ENCODE data around the gene KDELR1. TPM values are rescaled to one million over a fixed set of nuclear protein-coding genes. Genes with fewer than 3 reads are reported as not detected.

Gene KDELR1
- total RNA-seq, 1 experiment from 2014 or later: 111 TPM

DNA sequence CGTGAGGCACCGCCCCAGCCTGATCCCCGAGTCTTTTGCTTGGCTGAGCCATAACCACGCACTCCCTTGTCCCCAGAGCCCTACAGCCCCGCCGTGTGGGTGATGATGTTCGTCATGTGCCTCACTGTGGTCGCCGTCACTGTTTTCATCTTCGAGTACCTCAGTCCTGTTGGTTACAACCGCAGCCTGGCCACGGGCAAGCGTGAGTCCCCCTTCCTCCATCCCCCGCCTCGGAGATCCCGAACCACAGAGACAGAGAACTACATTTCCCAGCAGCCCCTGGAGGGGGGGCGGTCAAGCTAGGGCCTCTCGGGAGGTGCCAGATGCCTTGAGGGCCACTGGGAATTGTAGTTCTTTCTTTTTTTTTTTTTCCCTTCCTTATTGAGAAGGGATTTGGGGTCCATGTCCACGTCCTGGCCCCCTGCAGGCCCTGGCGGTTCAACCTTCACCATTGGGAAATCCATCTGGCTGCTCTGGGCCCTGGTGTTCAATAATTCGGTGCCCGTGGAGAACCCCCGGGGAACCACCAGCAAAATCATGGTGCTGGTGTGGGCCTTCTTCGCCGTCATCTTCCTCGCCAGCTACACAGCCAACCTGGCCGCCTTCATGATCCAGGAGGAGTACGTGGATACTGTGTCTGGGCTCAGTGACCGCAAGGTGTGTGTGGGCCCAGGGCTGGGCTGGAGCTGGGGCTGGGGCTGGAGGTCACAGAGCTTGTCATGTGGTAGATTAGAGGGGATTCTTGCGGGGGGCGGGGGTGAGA, 28.0 kb upstream of the KDELR1 start:
- Histone ChIP-seq H3K27ac (ENCODE audit: low read length) (no peak overlapping the region), H3K27me3 (ENCODE audit: control insufficient read depth, insufficient read depth, low read length) (no peaks in the 10 kb centered on the region), H3K9me3 (ENCODE audit: control insufficient read depth, insufficient read depth, low read depth, low read length) (no peaks in the 10 kb centered on the region), H3K4me3 (ENCODE audit: low read depth in 2 of 2, low read length in 2 of 2) (no peak overlapping the region), H3K4me1 (ENCODE audit: control insufficient read depth, insufficient read depth, low read length) (no peaks in the 10 kb centered on the region), H3K36me3 (ENCODE audit: control insufficient read depth, insufficient read depth, low read length) (no peaks in the 10 kb centered on the region)
- ATAC-seq (peak; percentile 76; the same call in 1 of the 2 replicates), DNase-seq (ENCODE audit: low read depth, low spot score) (no peak)
- intact Hi-C loops (cut with micrococcal nuclease; ENCODE audit: unreplicated experiment) (no loop called here), in situ Hi-C loops (cut with HindIII; ENCODE audit: low pct_unique_long_range_greater_than_20kb, low sequenced_read_pairs) (no loop called here)
- TF ChIP-seq, protein P1, sequence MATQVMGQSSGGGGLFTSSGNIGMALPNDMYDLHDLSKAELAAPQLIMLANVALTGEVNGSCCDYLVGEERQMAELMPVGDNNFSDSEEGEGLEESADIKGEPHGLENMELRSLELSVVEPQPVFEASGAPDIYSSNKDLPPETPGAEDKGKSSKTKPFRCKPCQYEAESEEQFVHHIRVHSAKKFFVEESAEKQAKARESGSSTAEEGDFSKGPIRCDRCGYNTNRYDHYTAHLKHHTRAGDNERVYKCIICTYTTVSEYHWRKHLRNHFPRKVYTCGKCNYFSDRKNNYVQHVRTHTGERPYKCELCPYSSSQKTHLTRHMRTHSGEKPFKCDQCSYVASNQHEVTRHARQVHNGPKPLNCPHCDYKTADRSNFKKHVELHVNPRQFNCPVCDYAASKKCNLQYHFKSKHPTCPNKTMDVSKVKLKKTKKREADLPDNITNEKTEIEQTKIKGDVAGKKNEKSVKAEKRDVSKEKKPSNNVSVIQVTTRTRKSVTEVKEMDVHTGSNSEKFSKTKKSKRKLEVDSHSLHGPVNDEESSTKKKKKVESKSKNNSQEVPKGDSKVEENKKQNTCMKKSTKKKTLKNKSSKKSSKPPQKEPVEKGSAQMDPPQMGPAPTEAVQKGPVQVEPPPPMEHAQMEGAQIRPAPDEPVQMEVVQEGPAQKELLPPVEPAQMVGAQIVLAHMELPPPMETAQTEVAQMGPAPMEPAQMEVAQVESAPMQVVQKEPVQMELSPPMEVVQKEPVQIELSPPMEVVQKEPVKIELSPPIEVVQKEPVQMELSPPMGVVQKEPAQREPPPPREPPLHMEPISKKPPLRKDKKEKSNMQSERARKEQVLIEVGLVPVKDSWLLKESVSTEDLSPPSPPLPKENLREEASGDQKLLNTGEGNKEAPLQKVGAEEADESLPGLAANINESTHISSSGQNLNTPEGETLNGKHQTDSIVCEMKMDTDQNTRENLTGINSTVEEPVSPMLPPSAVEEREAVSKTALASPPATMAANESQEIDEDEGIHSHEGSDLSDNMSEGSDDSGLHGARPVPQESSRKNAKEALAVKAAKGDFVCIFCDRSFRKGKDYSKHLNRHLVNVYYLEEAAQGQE (IDR thresholded peaks at IDR 0.05; ENCODE audit: insufficient read depth in 1 of 2, low read depth in 2 of 2, low read length in 1 of 2): no peak
- TF ChIP-seq SIN3A (IDR thresholded peaks at IDR 0.05; ENCODE audit: borderline replicate concordance, insufficient read depth, low read depth, low read length) (no peak), TCF7L2 (IDR thresholded peaks at IDR 0.05; ENCODE audit: low read depth, low read length) (no peak), POLR2AphosphoS5 (IDR thresholded peaks at IDR 0.05; ENCODE audit: low read depth, low read length) (no peak)
- TF ChIP-seq, protein P2, sequence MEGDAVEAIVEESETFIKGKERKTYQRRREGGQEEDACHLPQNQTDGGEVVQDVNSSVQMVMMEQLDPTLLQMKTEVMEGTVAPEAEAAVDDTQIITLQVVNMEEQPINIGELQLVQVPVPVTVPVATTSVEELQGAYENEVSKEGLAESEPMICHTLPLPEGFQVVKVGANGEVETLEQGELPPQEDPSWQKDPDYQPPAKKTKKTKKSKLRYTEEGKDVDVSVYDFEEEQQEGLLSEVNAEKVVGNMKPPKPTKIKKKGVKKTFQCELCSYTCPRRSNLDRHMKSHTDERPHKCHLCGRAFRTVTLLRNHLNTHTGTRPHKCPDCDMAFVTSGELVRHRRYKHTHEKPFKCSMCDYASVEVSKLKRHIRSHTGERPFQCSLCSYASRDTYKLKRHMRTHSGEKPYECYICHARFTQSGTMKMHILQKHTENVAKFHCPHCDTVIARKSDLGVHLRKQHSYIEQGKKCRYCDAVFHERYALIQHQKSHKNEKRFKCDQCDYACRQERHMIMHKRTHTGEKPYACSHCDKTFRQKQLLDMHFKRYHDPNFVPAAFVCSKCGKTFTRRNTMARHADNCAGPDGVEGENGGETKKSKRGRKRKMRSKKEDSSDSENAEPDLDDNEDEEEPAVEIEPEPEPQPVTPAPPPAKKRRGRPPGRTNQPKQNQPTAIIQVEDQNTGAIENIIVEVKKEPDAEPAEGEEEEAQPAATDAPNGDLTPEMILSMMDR (IDR thresholded peaks at IDR 0.05): no peak
- POLR2A ChIA-PET: interaction anchor here (0.6 to 0.7 kb wide), 2 partner anchors 17 to 407 kb away, joined by 3 to 4 read pairs; no protein-coding TSS in a partner anchor
- CTCF ChIA-PET: interaction anchor here (0.7 kb wide), 1 partner anchor 908 kb away, joined by 4 read pairs; no protein-coding TSS in a partner anchor
- no TSS peak for BruUV-seq (replicated peaks)

DNA sequence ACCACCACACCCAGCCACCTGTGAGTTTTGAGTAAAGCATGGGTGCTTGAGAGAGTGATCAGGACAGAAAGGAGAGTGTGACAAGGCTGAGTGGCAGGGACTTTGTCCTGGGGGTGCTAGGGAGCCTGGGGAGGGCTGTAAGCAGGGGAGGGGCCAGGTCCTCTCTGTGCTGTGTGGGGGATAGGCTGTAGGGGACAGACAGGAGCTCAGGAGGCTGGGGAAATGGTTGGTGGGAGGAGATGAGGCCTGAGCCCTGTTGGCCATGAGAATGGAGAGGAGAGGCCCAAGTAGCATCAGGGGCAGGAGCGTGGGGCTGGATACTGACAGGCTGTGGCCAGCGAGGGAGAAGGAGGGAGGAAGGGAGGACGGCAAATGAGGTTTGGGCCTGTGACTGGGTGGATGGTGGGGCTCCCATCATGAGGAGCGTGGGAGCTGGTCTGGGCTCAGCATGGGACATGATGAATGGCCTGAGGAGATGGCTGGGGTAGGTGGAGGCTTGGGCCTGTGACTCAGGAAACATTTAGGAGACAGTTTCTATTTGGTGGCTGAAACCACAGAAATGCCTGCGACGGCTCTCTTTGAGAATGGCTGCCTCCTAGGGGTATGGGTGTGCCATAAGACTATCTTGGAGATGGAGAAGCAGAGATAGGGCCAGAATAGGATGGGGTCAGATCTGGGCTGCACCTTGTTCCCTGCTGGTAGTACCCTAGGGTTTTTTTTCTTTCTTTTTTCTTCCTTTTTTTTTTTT, 27.1 kb upstream of the KDELR1 start:
- no peak for DNase-seq (ENCODE audit: low read depth, low spot score)
- TF ChIP-seq, protein P2 (IDR thresholded peaks at IDR 0.05): no peak
- TF ChIP-seq, protein P1 (IDR thresholded peaks at IDR 0.05; ENCODE audit: insufficient read depth in 1 of 2, low read depth in 2 of 2, low read length in 1 of 2): no peak
- TF ChIP-seq POLR2AphosphoS5 (IDR thresholded peaks at IDR 0.05; ENCODE audit: low read depth, low read length) (no peak), TCF7L2 (IDR thresholded peaks at IDR 0.05; ENCODE audit: low read depth, low read length) (no peak), SIN3A (IDR thresholded peaks at IDR 0.05; ENCODE audit: borderline replicate concordance, insufficient read depth, low read depth, low read length) (no peak)
- H3K27ac ChIP-seq (ENCODE audit: low read length): no peak overlapping the region

More for the DNA sequence above, 27.1 kb upstream of the KDELR1 start:
- Histone ChIP-seq H3K36me3 (ENCODE audit: control insufficient read depth, insufficient read depth, low read length) (no peaks in the 10 kb centered on the region), H3K9me3 (ENCODE audit: control insufficient read depth, insufficient read depth, low read depth, low read length) (no peaks in the 10 kb centered on the region), H3K4me1 (ENCODE audit: control insufficient read depth, insufficient read depth, low read length) (no peaks in the 10 kb centered on the region), H3K4me3 (ENCODE audit: low read depth in 2 of 2, low read length in 2 of 2) (no peak overlapping the region), H3K27me3 (ENCODE audit: control insufficient read depth, insufficient read depth, low read length) (no peaks in the 10 kb centered on the region)
- ChIA-PET CTCF (interaction anchor here (0.7 kb wide), 1 partner anchor 909 kb away, joined by 4 read pairs; no protein-coding TSS in a partner anchor), POLR2A (interaction anchor here (0.7 kb wide), 1 partner anchor 16 kb away, joined by 4 read pairs; no protein-coding TSS in a partner anchor)
- no TSS peak for BruUV-seq (replicated peaks)
- intact Hi-C loops (cut with micrococcal nuclease; ENCODE audit: unreplicated experiment) (no loop called here), in situ Hi-C loops (cut with HindIII; ENCODE audit: low pct_unique_long_range_greater_than_20kb, low sequenced_read_pairs) (no loop called here)
- 0 out of 2 replicates have a peak, but pooled peaks have one; percentile 10 for ATAC-seq

All from Panc1 (cell line).